Left renal pelvis (tissue), 4 donors: Measurements from ENCODE around the gene AKAP13. TPM values are rescaled to one million over a fixed set of nuclear protein-coding genes. Genes with fewer than 3 reads are reported as not detected.
A peak's percentile ranks its signal among the peaks of the same experiment; 100 is the strongest.
"Not testable (repeated sequence)": the region's sequence is repeated elsewhere in the genome, so short reads cannot be mapped to it uniquely, and the experiment has no call there.

ENCODE experiments used
- DNase-seq, 4 donors: peaks; one replicate each; pipeline ENCODE4 v3.0.0-alpha.2; 2013; ENCODE audit warnings: low read depth in 4 of 4, low spot score in 3 of 4
- polyA plus RNA-seq, 4 donors: library from polyadenylated mRNA; unstranded; fragments of 120-200 nt; gene quantifications; one replicate each; pipeline ENCODE4 v1.2.1, GENCODE V29; 2013; ENCODE audit not compliant: insufficient read length in 4 of 4

AKAP13 gene
- polyA plus RNA-seq, 4 donors, result 82.3 to 93.2 (median 87.8) TPM

DNA sequence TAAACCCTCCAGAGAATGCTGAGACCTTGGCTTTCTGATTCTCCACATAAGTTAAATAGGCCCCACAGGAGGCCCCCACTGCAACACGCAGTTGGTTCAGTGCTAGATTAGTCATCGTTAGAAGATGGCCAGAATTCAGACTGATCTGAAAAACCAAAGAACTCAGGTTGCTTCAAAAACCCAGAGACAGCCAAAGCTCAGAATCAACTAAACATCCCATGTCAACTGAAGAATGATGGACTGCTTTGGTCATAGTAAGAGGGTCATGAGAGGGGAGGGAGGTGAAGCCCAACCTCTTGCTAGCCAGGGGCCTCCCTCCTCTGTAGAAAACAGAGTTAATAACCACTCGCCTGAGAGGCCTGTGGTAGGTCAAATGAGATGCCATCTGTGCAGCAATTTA lies 93.1 kb downstream of the AKAP13 start:
- DNase-seq, result no peak

DNA sequence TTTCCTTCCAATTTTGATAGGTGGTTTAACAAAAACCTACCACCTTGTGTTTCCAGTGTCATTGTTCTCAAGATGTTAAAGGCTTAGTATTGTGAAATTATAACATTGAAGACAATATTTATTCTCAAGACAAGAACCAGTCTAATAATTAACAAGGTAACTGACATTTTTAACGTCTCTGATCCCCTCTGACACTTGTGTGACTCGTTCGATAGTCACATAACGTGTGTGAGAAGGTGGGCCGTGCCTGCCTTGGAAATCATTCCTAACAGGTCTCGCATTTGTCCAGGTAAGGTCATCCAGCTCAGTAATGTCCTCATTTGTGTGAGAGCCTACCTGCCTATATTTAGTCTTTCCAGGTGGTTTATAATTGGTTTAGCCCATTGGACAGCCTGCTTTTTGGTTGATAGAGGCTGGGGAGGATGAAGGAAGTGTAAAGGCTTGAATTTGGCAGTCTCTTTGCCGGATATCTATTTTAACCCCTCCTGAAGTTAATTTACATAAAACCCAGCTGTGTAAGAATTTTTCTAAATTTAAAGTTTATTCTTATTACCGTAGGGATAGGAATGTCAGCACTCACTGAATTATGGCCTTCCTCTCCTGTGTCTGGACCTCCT lies 94.4 kb downstream of the AKAP13 start:
- no peak for DNase-seq

DNA sequence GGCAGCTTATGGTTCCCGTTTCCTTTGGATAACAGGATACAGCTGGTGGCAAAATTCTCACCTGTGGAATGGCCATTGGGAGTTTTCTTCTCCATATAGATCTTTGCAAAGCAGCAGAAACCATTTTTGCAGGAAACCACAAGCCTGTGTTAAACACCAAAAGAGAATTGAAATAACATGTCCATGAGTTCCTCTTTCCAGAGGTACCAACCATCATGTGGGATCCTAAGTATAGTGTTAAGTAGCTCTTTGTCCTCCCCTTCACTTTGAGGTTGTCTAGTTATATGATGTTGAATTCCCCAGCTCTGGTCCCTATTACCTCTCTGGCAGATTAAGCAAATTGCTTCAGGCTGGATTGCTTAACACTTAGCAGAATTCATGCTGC lies 94.9 kb downstream of the AKAP13 start:
- DNase-seq, result no peak

GRCh38 chr15:85475711-85476110 lies 95.3 kb downstream of the AKAP13 start:
- DNase-seq, result no peak

GRCh38 chr15:85477061-85477460 lies 96.7 kb downstream of the AKAP13 start:
- no peak for DNase-seq

GRCh38 chr15:85477730-85478129 lies 97.3 kb downstream of the AKAP13 start:
- DNase-seq, result no peak

DNA sequence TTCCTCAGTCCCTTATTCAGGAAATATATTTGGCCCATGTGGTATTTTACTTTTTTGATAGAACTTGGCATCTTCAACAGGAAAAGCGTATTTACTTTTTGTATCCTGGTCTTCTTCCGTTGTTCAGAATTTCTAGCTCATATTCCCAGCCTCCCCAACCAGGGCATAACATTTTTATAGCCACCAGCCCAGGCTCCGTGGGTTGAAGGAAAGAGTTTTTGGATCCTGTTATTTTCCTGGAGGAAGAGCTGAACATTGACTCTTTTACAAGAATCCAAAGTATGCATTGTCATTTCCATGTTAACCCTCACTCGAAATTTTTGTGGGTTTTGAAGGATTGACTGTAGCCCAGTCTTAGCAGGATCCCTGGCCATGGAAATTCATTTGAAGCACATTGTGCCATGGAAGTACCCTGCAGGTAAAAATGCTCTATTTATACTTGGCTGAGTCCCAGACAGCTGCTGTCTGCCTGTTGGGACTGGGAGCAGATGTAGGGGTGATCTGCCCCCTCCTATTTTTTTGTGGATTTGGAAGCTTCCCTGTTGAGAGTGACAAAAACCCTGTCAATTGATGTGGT lies 98.8 kb downstream of the AKAP13 start:
- no peak for DNase-seq

DNA sequence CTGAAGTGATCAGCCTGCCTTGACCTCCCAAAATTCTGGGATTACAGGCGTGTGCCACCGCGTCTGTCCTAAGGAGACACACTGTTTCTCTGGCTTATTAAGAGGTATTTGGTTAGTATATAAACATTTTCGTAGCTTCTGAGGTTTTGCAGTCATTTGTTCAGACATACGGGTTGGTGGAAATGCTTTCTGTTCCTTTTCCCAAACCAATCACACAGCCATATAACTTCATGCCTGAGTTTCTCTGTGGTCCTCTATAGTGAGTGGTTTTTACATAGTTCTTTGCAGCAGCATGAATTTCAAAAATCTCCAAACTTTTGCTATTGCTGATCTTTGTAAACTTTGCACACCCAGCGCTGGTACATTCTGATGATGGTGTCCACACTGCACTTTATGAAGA lies 100.5 kb downstream of the AKAP13 start:
- DNase-seq, result no peak

- DNase-seq, result not testable (repeated sequence)
These were observed 101.1 kb downstream of the AKAP13 start for GRCh38 chr15:85481543-85481942.

DNA sequence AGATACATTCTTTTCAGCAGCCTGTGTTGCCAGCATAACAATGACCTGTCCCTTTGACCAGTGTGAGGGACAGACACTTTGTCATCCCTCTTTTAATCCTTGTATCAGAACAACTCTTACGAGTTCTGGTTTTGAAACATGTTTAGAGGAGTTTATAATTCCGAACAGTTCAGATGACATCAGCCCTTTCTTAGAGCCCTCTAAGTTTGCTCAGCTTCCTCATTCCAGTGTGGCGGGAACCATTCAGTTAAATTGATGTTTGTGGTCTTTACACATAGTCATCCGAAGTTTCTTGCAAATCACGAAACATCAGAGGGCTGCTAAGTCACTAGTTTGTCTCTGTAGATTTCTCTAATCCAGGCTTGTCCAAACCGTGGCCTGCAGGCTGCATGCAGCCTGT lies 102.5 kb downstream of the AKAP13 start:
- no peak for DNase-seq

DNA sequence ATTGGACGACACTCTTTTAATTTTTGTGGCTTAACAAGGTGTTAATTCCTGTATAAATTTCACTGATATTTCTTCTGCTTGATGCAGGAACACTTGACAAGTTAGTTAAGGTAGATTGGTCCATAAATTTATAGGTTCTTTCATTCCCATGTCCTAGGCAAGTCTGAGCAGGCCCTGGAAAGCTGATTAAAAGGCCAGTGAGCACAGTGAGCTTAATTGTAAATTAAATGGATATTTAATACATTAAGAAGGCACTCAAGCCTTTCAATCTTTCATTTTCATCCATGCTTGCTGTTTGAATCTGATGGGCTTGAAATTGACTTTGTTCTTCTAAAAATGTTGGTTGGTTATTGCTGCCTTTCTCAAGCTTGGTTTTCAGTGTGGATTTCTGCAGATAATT lies 103.6 kb downstream of the AKAP13 start:
- not testable (repeated sequence) for DNase-seq

DNA sequence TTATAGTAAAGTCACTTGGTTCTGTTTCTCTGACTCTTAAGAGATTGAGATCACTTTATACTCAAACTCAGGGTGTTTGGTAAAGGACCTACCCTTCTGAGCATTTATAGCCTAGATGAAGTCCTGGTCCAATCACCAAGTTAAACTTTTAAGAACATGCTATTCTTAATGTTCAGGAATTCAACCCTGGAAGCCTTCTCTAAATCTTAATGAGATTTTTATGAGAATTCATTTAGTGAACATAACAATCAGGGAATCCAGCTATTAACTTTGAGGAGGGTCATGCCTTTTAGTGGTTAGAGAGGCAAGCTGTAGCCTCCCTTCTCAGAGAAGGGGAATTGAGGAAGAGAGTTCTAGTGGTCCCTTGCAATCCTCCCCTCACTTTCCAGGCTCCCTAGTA lies 104.5 kb downstream of the AKAP13 start:
- DNase-seq, result not testable (repeated sequence)

- peak; percentile 69 to 75 (median 74) for DNase-seq
These were observed 105.7 kb downstream of the AKAP13 start for GRCh38 chr15:85485956-85486567.

DNA sequence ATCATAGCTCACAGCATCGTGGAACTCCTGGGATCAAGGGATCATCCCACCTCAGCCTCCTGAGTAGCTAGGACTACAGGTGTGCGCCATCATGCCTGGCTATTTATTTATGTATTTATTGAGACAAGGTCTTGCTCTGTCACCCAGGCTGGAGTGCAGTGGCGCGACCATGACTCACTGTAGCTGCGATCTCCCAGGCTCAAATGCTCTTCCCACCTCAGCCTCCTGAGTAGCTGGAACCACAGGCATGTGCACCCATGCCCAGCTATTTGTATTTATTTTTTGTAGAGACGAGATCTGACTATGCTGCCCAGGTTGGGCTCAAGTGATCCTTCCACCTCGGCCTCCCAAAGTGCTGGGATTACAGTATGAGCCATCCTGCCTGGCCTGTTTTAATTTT lies 107.4 kb downstream of the AKAP13 start:
- not testable (repeated sequence) for DNase-seq

GRCh38 chr15:85488997-85489396 lies 108.6 kb downstream of the AKAP13 start:
- DNase-seq, result no peak

GRCh38 chr15:85489773-85490493 lies 109.5 kb downstream of the AKAP13 start:
- DNase-seq, result no peak

DNA sequence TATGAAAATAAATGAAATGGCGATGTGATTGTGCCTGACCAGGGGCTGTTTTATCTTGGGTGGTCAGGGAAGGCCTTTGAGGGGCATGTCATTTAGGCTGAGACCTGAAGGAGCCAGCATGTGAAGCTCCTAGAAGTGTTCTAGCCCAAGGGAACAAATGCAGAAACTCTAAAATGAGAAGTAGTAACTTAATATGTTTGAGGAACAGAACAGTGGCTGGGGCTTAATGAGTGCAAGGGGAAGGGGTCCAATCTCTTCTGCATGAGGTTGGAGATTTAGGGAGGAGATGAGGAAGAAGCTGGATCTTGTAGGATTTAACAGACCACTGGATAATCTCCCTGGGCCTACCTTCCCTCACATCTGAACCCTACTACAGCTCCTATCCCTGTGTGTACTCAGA lies 110.5 kb downstream of the AKAP13 start:
- no peak for DNase-seq

DNA sequence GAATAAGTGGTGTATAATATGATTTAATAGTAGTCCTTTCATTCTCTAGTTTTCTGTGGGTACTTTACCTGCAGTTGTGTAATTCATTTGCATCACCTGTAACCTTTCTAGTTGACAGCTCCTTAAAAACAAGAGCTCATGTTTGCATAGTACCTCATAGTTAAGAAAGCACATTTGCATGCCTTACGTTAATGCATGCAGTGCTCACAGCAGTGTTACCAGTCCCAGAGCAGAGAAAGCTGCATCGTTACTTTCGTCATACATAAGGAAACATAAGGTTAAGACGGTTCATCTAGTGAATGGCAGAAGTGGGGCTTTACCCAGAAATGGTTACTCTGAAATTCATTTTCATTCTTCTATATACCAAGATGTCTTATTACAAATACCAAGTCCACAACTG lies 111.3 kb downstream of the AKAP13 start:
- no peak for DNase-seq

DNA sequence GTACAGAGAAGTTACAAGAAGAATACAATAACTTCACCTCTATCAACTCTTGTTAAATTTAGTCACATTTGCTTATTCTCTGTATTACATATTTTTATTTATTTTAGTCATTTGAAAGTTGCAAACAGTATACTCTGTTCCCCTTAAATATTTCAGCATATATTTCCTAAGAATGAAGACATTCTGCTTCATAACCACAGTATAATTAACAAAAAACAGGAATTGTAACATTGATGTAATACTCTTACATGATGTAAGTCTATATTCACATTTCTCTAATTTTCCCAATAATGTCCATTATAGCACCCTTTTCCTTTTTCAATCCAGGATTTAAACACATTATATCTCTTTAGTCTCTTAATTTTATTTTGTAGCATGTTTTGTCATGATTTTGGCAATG lies 112.0 kb downstream of the AKAP13 start:
- no peak for DNase-seq

GRCh38 chr15:85493260-85493659 lies 112.9 kb downstream of the AKAP13 start:
- DNase-seq, result no peak

- peak in 2 of 4 donors; percentile 56 to 69 for DNase-seq
These were observed 113.8 kb downstream of the AKAP13 start for GRCh38 chr15:85494048-85494777.
